ENCODE data around the gene TMEM205.
"Not testable (repeated sequence)": the region's sequence is repeated elsewhere in the genome, so short reads cannot be mapped to it uniquely, and the experiment has no call there.

The TMEM205 gene

DNA sequence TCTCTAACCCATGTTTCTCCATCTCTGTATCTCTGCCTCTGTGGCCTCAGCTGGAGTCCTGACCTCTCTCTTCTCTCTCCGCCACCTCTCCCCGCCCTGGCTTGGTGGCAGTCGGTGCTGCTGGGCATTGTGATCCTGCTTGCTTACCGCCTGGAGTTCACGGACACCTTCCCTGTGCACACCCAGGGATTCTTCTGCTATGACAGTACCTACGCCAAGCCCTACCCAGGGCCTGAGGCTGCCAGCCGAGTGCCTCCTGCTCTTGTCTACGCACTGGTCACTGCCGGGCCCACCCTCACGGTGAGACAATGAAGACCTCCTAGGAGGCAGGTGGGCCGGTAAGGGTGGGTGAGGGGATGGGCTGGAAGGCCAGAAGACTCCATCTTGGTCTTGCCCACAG lies 13.4 kb upstream of the TMEM205 start:
- Mint-ChIP-seq H3K27ac (no peak overlapping the region), H3K36me3 (ENCODE audit: low read depth) (no peaks in the 10 kb centered on the region), H3K4me1 (ENCODE audit: low read depth) (peaks cover 9% of the 10 kb centered on the region), H3K4me3 (no peak overlapping the region), H3K9me3 (no peaks in the 10 kb centered on the region), H3K27me3 (peaks cover 10% of the 10 kb centered on the region)

GRCh38 chr19:11356676-11357550 lies 10.8 kb upstream of the TMEM205 start:
- Mint-ChIP-seq H3K27me3 (peaks cover 10% of the 10 kb centered on the region), H3K4me1 (ENCODE audit: low read depth) (peaks cover 9% of the 10 kb centered on the region), H3K36me3 (ENCODE audit: low read depth) (no peaks in the 10 kb centered on the region), H3K27ac (no peak overlapping the region), H3K9me3 (no peaks in the 10 kb centered on the region), H3K4me3 (no peak overlapping the region)

DNA sequence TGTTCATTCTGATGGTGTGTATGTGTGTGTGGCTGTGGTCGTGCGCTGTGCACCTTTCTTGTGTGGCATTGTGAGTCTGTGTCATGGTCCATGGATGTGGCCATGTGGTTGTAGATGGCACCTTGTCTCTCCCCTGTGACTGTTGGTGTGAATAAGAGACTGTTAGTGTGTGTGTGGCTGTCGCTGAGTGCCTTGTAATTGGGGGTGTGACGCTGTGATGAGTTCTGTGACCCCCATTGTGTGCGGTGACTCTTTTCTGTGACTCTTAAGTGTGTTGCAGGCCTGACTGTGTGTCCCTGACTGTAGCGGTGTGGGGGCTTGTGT lies 10.0 kb upstream of the TMEM205 start:
- H3K4me1 Mint-ChIP-seq (ENCODE audit: low read depth), result peaks cover 9% of the 10 kb centered on the region
- H3K27ac Mint-ChIP-seq, result no peak overlapping the region
- H3K4me3 Mint-ChIP-seq, result peak overlapping the region; percentile 64
- no peaks in the 10 kb centered on the region for H3K36me3 Mint-ChIP-seq (ENCODE audit: low read depth)
- no peaks in the 10 kb centered on the region for H3K9me3 Mint-ChIP-seq
- H3K27me3 Mint-ChIP-seq, result peaks cover 10% of the 10 kb centered on the region

- Mint-ChIP-seq H3K27ac (no peak within 1 kb of the TSS), H3K4me3 (peak within 1 kb of the TSS; percentile 64), H3K9me3 (no peaks in the 10 kb centered on the region), H3K27me3 (peaks cover 10% of the 10 kb centered on the region), H3K4me1 (ENCODE audit: low read depth) (peaks cover 9% of the 10 kb centered on the region), H3K36me3 (ENCODE audit: low read depth) (no peaks in the 10 kb centered on the region)
These were observed 9.3 kb upstream of the TMEM205 start, which contains the start of gene PLPPR2 for GRCh38 chr19:11355160-11356073. PLPPR2 (plus strand) TSS chr19:11355432; CDS start chr19:11357674, 2,242 bp downstream.

GRCh38 chr19:11354102-11354501 lies 8.0 kb upstream of the TMEM205 start:
- H3K27ac Mint-ChIP-seq, result not testable (repeated sequence)

GRCh38 chr19:11349171-11349570 lies 3.1 kb upstream of the TMEM205 start:
- no peaks in the 10 kb centered on the region for H3K36me3 Mint-ChIP-seq (ENCODE audit: low read depth)
- H3K4me3 Mint-ChIP-seq, result no peak overlapping the region
- H3K27me3 Mint-ChIP-seq, result no peaks in the 10 kb centered on the region
- H3K27ac Mint-ChIP-seq, result no peak overlapping the region
- H3K9me3 Mint-ChIP-seq, result peaks cover 7% of the 10 kb centered on the region
- peaks cover 31% of the 10 kb centered on the region for H3K4me1 Mint-ChIP-seq (ENCODE audit: low read depth)

More at GRCh38 chr19:11354102-11354501, 8.0 kb upstream of the TMEM205 start:
- H3K4me1 Mint-ChIP-seq (ENCODE audit: low read depth); H3K27me3 Mint-ChIP-seq; H3K36me3 Mint-ChIP-seq (ENCODE audit: low read depth); H3K4me3 Mint-ChIP-seq; H3K9me3 Mint-ChIP-seq: not testable (repeated sequence)

DNA sequence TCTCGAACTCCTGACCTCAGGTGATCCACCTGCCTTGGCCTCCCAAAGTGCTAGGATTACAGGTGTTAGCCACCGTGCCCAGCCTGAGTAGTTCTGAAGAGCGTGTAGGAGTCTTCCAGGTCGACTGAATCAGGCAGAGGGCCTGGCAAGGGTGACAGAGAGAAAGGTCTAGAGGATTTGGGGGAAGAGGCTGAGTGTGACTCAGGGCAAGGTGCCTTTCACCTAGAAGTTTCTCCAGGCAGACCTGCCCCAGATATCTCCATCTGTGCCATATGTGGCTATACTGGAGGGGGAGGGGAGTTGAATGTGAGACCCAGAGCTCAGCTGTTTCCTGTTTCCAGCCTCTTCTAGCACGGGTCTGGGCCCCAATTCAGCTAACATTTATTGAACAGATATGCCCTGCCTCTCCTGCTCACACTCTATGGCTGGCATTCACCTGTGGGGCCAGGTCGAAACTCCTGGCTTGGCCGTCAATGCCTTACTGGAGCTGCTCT lies 1.5 kb upstream of the TMEM205 start:
- H3K4me1 Mint-ChIP-seq (ENCODE audit: low read depth), result peaks cover 32% of the 10 kb centered on the region
- peaks cover 7% of the 10 kb centered on the region for H3K9me3 Mint-ChIP-seq
- H3K27ac Mint-ChIP-seq, result no peak overlapping the region
- H3K36me3 Mint-ChIP-seq (ENCODE audit: low read depth), result no peaks in the 10 kb centered on the region
- peak overlapping the region; percentile 96 for H3K4me3 Mint-ChIP-seq
- H3K27me3 Mint-ChIP-seq, result no peaks in the 10 kb centered on the region

DNA sequence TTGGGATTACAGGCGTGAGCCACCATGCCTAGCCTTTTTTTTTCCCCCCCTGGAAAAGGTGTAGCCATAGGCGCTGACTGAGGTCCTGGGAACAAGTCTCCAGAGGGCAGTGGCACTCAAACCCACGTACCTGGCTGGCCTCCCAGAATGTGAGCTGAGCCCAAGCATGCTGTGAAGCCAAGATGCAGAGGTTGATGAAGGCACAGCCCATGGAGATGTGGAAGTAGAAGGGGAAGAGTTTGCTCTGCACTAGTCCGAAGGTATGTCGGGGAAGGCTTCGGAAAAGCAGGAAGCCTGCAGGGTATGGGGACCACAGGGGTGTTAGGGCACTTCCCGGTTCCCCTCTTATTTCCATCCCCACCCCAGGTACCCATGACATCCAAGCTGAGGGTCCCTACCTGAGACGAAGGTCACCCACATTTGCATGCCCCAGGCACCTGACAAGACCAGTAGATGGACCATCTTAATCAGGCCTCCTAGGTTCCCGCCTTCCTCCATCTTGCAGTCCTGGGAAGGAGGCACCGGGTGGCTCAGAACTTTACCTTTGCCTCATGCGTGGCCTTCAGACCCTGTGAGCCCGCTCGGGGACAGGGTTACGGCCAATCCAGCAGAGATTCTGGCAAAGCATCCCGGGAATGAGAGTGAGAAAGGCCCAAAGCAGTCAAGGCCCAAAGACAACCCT lies 805 bp downstream of the TMEM205 start:
- Mint-ChIP-seq H3K4me3 (peak overlapping the region; percentile 96), H3K36me3 (ENCODE audit: low read depth) (no peaks in the 10 kb centered on the region), H3K27me3 (no peaks in the 10 kb centered on the region), H3K4me1 (ENCODE audit: low read depth) (peaks cover 32% of the 10 kb centered on the region), H3K27ac (peak overlapping the region; percentile 90), H3K9me3 (peaks cover 7% of the 10 kb centered on the region)

DNA sequence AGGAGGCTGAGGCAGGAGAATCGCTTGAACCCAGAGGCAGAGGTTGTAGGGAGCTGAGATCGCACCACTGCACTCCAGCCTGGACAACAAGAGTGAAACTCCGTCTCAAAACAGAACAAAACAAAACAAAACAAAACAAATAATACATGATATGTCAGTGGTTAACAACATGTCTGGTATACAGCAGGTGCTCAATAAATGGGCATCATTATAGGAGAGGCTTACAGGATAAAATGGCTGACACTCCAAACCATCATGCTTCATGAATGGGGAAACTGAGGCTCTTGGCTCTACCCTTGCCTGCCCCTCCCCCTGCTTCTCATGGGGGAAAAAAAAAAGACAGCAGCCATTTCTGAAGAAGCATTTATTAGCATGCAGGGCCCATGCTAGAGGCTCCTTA lies 3.6 kb downstream of the TMEM205 start:
- no peak overlapping the region for H3K27ac Mint-ChIP-seq
- H3K4me3 Mint-ChIP-seq, result no peak overlapping the region
- H3K4me1 Mint-ChIP-seq (ENCODE audit: low read depth), result peaks cover 49% of the 10 kb centered on the region
- H3K27me3 Mint-ChIP-seq, result no peaks in the 10 kb centered on the region
- H3K9me3 Mint-ChIP-seq, result no peaks in the 10 kb centered on the region
- no peaks in the 10 kb centered on the region for H3K36me3 Mint-ChIP-seq (ENCODE audit: low read depth)

GRCh38 chr19:11340099-11340467 lies 6.0 kb downstream of the TMEM205 start:
- not testable (repeated sequence) for H3K9me3 Mint-ChIP-seq; H3K27ac Mint-ChIP-seq; H3K36me3 Mint-ChIP-seq (ENCODE audit: low read depth); H3K27me3 Mint-ChIP-seq
- H3K4me1 Mint-ChIP-seq (ENCODE audit: low read depth), result peaks cover 31% of the 10 kb centered on the region
- H3K4me3 Mint-ChIP-seq, result peak overlapping the region; percentile 76

DNA sequence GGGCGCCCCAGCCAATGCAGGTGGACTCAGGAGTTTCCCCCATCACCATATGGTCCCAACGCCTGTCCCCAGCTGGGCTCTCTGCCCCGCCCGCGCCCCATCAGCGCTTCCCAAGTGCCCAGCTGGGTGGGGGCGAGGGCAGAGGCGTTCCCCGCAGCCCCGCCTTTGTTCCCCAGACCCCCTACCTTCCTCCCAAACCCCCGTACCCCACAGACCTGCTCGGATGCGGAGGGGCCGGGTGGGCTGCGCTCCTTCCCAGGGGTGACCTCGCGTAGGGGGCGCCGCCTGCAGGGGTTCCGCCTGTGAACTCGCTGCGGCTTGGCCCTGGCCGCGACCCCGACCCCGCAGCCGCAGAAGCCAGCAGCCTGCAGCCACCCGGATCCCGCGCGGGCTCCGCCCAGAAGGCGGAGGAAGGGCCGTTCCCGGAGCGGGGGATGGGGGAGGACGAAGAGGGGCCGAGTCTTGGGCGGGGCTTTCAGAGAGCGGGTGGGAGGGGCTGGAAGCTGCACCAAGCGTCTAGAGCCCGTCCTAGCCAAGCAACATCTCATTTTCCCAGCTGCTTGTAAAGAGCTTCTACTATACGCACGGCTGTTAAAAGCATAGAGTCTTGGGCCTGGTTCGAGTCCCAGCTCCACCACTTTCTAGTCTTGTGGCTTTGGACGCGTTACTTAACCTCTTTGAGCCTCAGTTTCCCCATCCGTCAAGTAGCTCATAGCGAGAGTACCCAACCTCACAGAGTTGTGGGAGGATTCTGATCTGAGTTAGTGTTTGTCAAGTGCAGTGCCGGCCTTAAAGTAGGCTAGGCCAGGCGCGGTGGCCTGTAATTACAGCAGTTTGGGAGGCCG lies 6.6 kb downstream of the TMEM205 start, which contains the start of gene RAB3D:
TSS of gene RAB3D (minus strand) at position 404 of the 845 bp plus-strand sequence. CDS start 2,258 bp downstream, outside the sequence.
- Mint-ChIP-seq H3K27ac (no peak within 1 kb of the TSS), H3K36me3 (ENCODE audit: low read depth) (peaks cover 5% of the 10 kb centered on the region), H3K9me3 (no peaks in the 10 kb centered on the region), H3K4me1 (ENCODE audit: low read depth) (peaks cover 29% of the 10 kb centered on the region), H3K27me3 (no peaks in the 10 kb centered on the region), H3K4me3 (peak within 1 kb of the TSS; percentile 76)

- no peaks in the 10 kb centered on the region for H3K9me3 Mint-ChIP-seq
- H3K27ac Mint-ChIP-seq, result no peak overlapping the region
These were observed 7.4 kb downstream of the TMEM205 start for GRCh38 chr19:11338569-11339253.

GRCh38 chr19:11338121-11338520 lies 7.9 kb downstream of the TMEM205 start:
- no peak overlapping the region for H3K27ac Mint-ChIP-seq
- H3K9me3 Mint-ChIP-seq, result no peaks in the 10 kb centered on the region
- H3K27me3 Mint-ChIP-seq, result no peaks in the 10 kb centered on the region
- peaks cover 25% of the 10 kb centered on the region for H3K4me1 Mint-ChIP-seq (ENCODE audit: low read depth)
- peaks cover 9% of the 10 kb centered on the region for H3K36me3 Mint-ChIP-seq (ENCODE audit: low read depth)
- H3K4me3 Mint-ChIP-seq, result no peak overlapping the region

More at GRCh38 chr19:11338569-11339253, 7.4 kb downstream of the TMEM205 start:
- H3K36me3 Mint-ChIP-seq (ENCODE audit: low read depth), result peaks cover 5% of the 10 kb centered on the region
- H3K4me1 Mint-ChIP-seq (ENCODE audit: low read depth), result peaks cover 25% of the 10 kb centered on the region
- peak overlapping the region; percentile 76 for H3K4me3 Mint-ChIP-seq
- no peaks in the 10 kb centered on the region for H3K27me3 Mint-ChIP-seq

Measured in stimulated activated naive CD8-positive, alpha-beta T cell treated with anti-CD3 and anti-CD28 coated beads, Interleukin-15, Interleukin-2, amounts not matched to agents 100 ng/mL and 50 ng/mL, for 24 hours (primary cell).